GM19372 (cell line): ENCODE results near the gene CCDC177.

Source experiments
- ATAC-seq: cut with Tn5 transposase; IDR thresholded peaks from one replicate; pipeline ENCODE4 v1.9.1; 2021; ENCODE audit warnings: mild to moderate bottlenecking, low read depth, moderate library complexity; ENCODE audit not compliant: unreplicated experiment

Gene CCDC177

GRCh38 chr14:69570836-69571330 lies 3.8 kb downstream of the CCDC177 start:
- no peak for ATAC-seq

GRCh38 chr14:69569859-69570258 lies 4.8 kb downstream of the CCDC177 start:
- ATAC-seq, result no peak

GRCh38 chr14:69567563-69567962 lies 7.1 kb downstream of the CCDC177 start:
- ATAC-seq, result no peak

GRCh38 chr14:69561893-69562292 lies 12.8 kb downstream of the CCDC177 start:
- no peak for ATAC-seq

- ATAC-seq, result no peak
Observed at GRCh38 chr14:69560826-69561225, 13.8 kb downstream of the CCDC177 start.

GRCh38 chr14:69559581-69560011 lies 15.1 kb downstream of the CCDC177 start:
- no peak for ATAC-seq

GRCh38 chr14:69558774-69559173 lies 15.9 kb downstream of the CCDC177 start:
- no peak for ATAC-seq

GRCh38 chr14:69554500-69554899 lies 20.2 kb downstream of the CCDC177 start:
- no peak for ATAC-seq

- no peak for ATAC-seq
Observed at GRCh38 chr14:69553252-69553651, 21.4 kb downstream of the CCDC177 start.

GRCh38 chr14:69551511-69551910 lies 23.2 kb downstream of the CCDC177 start:
- no peak for ATAC-seq

GRCh38 chr14:69548566-69548965 lies 26.1 kb downstream of the CCDC177 start:
- no peak for ATAC-seq

- ATAC-seq, result no peak
Observed at GRCh38 chr14:69547701-69548348, 26.8 kb downstream of the CCDC177 start.

GRCh38 chr14:69543341-69544115 lies 31.1 kb downstream of the CCDC177 start:
- ATAC-seq, result no peak

- no peak for ATAC-seq
Observed at GRCh38 chr14:69542311-69542710, 32.4 kb downstream of the CCDC177 start.

GRCh38 chr14:69540654-69541335 lies 33.9 kb downstream of the CCDC177 start:
- no peak for ATAC-seq

GRCh38 chr14:69539631-69540410 lies 34.9 kb downstream of the CCDC177 start:
- ATAC-seq, result no peak

GRCh38 chr14:69538766-69539165 lies 35.9 kb downstream of the CCDC177 start:
- ATAC-seq, result no peak

- no peak for ATAC-seq
Observed at GRCh38 chr14:69537900-69538299, 36.8 kb downstream of the CCDC177 start.

GRCh38 chr14:69536971-69537370 lies 37.7 kb downstream of the CCDC177 start:
- no peak for ATAC-seq

- no peak for ATAC-seq
Observed at GRCh38 chr14:69535230-69535848, 39.3 kb downstream of the CCDC177 start.
